Suprapubic skin (tissue), 4 donors: ENCODE data around the gene KCNAB2.

Experiments
- CTCF ChIP-seq, 2 donors: fragments of 200-600 bp in 1 of 2; fragments of 450-650 bp in 1 of 2; sonication (generic) in 1 of 2; IDR thresholded peaks; one replicate each; pipeline ENCODE4 v1.5.1; 2016 to 2019; ENCODE audit warnings: antibody characterized with exemption in 2 of 2, mild to moderate bottlenecking in 1 of 2, moderate library complexity in 1 of 2
- POLR2A ChIP-seq, 2 donors: fragments of 450-650 bp; IDR thresholded peaks; one replicate each; pipeline ENCODE4 v1.6.1; 2017; ENCODE audit warnings: antibody characterized with exemption in 2 of 2, mild to moderate bottlenecking in 2 of 2, moderate library complexity in 2 of 2
- POLR2AphosphoS5 ChIP-seq, 3 donors: sonication (generic); formaldehyde crosslinking; IDR thresholded peaks; one replicate each; pipeline ENCODE4 v1.6.1; 2017; ENCODE audit warnings: antibody characterized with exemption in 3 of 3

- no peak for TF ChIP-seq CTCF (IDR thresholded peaks at IDR 0.05)
- no peak for TF ChIP-seq POLR2A (IDR thresholded peaks at IDR 0.05)
- no peak for TF ChIP-seq POLR2AphosphoS5 (IDR thresholded peaks at IDR 0.05)
Observed at GRCh38 chr1:6150006-6150938, 104.6 kb downstream of the KCNAB2 start.
